ENCODE data around the gene JADE2.
"Not testable (repeated sequence)": the region's sequence is repeated elsewhere in the genome, so short reads cannot be mapped to it uniquely, and the experiment has no call there.

JADE2 gene

GRCh38 chr5:134554319-134555222, 29.1 kb downstream of the JADE2 start:
- no peak for DNase-seq

- no peak for DNase-seq
These were observed 29.9 kb downstream of the JADE2 start for GRCh38 chr5:134555223-134555889.

GRCh38 chr5:134555890-134556311, 30.4 kb downstream of the JADE2 start:
- no peak for DNase-seq

GRCh38 chr5:134556588-134556987, 31.1 kb downstream of the JADE2 start:
- not testable (repeated sequence) for DNase-seq

DNA sequence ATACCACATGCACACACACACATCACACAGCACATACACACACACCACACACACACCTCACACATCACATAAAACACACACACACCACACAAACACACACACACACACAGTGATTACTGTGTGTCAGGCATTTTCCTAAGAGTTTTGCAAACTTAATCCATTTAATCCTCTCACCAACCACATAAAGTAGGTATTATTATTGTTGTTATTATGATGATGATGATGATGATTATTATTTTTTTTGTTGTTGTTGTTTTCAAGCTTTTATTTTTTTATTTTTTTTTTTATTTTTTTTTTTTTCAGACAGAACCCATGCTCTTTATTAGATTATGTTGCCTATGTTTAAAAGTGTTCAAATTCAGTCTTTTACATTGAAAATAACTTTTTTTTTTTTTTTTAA, 31.5 kb downstream of the JADE2 start:
- no peak for DNase-seq

GRCh38 chr5:134559672-134560071, 34.2 kb downstream of the JADE2 start:
- DNase-seq, result no peak

DNA sequence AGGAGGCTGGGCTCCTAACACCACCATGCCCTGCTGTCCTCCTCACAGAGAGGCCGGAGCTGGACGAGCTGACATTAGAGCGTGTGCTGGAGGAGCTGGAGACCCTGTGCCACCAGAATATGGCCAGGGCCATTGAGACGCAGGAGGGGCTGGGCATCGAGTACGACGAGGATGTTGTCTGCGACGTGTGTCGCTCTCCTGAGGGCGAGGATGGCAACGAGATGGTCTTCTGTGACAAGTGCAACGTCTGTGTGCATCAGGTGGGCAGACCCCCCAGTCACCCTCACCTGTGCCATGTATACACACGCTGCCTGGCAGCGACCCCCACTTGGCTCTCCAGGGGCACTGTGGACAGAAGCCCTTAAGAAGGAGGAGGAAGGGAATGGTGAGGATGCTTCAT, 35.2 kb downstream of the JADE2 start:
- DNase-seq, result no peak

- DNase-seq, result no peak
These were observed 36.4 kb downstream of the JADE2 start for GRCh38 chr5:134561871-134562296.

GRCh38 chr5:134563221-134563620, 37.8 kb downstream of the JADE2 start:
- DNase-seq, result no peak

GRCh38 chr5:134563962-134564361, 38.5 kb downstream of the JADE2 start:
- DNase-seq, result no peak

- DNase-seq, result no peak
These were observed 38.9 kb downstream of the JADE2 start for GRCh38 chr5:134564396-134564795.

DNA sequence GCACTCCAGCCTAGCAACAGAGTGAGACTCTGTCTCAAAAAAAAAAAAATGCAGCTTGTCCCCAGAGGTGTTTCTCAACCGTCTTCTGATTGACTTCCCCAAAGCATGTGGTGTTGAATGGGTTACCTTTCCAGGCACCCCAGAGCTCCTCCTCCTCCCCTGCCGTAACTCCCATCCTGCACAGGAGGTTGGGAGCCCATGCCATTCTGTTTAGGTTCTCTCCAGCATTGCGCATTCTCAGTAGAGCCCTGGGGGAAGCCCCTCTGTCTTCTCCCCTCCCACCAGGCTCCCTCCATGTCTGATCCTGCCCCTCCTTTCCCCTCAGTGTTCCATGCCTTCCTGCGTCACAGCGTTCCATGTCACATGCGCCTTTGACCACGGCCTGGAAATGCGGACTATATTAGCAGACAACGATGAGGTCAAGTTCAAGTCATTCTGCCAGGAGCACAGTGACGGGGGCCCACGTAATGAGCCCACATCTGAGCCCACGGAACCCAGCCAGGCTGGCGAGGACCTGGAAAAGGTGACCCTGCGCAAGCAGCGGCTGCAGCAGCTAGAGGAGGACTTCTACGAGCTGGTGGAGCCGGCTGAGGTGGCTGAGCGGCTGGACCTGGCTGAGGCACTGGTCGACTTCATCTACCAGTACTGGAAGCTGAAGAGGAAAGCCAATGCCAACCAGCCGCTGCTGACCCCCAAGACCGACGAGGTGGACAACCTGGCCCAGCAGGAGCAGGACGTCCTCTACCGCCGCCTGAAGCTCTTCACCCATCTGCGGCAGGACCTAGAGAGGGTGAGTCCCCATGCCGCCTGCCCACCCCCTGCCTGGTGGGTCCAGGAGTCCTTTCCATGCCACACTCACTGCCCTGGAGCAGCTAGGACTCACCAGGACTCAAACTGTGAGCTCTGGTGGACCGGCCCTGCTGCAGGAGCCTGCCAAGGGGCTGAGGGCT, 40.6 kb downstream of the JADE2 start:
- no peak for DNase-seq

DNA sequence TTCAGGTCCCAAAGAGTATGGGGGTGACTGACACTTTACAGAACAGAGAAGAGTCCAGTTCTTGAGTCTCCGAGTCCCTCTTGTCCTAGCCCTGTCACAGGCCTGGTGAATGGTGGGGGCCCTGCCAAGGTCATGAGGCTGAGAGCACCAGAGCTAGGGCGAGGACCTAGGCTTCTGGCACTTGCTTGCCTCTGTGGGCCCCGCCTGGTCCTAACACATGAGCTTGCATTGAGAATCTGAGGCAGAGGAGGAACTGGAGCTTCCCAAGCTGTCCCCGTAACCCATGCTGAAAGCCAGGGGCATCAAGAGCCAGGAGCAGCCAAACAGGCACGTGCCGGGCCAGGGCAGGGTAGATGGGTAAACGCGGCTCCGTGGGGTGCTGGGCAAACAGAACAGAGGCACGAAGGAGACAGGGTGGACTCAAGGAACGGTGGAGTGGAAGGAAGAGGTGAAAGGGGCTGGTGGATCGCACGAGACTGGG, 41.3 kb downstream of the JADE2 start:
- no peak for DNase-seq

GRCh38 chr5:134567641-134568336, 42.3 kb downstream of the JADE2 start:
- no peak for DNase-seq

DNA sequence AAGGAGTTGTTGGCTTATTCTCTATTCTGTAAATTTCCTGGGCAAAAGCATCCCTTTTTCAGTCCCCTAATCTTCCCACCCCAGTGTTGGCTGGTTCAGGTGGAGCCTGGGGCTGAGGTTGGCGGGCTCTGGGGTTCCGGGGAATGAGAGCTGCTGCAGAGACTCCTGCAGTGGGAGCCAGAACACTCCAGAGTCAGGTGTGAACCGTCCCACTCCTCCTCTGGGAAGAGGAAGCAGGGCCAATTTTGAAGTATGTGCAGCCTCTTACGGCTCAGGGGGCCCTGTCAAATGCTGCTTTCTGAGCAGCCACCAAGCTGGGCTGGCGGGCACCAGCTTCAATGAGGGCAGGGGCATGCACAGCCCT, 42.8 kb downstream of the JADE2 start:
- no peak for DNase-seq

- no peak for DNase-seq
These were observed 43.6 kb downstream of the JADE2 start for GRCh38 chr5:134568761-134569695.

DNA sequence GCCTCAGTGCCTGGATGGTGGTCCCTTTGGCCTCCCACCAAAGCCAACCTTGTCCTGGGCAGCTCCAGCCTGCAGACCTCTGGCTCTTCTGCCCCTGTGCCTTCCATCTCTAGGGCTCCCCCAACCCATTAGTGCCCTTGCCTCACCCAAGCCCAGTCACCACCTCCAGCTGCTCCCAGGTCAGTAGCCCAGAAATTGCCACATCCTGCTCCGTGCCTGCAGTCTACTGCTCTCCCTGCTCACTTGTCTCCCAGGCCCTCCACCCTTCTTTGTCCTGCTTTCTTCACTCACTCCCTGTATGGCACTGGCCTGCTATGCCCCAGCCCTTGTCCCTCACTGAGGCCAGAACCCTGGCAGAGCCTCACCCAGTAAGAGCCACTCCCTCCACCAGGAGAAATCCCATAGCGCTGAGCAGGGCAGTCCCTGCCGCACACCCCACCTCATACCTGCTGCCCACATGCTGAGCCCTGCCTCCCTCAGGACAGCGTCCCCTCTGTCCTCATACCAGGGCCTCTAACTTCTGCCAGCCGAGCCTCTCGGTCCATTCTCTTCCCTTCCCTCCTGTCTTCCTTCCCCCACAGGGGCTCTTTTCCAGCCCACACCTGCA, 44.4 kb downstream of the JADE2 start:
- DNase-seq, result no peak

GRCh38 chr5:134570365-134570758, 44.9 kb downstream of the JADE2 start:
- DNase-seq, result no peak

GRCh38 chr5:134570886-134571285, 45.4 kb downstream of the JADE2 start:
- no peak for DNase-seq

GRCh38 chr5:134571693-134572405, 46.4 kb downstream of the JADE2 start:
- no peak for DNase-seq
